A549 (cell line): ENCODE results near the gene PUS7L. TPM values are rescaled to one million over a fixed set of nuclear protein-coding genes. Genes with fewer than 3 reads are reported as not detected.

ENCODE experiments used
- ATAC-seq, 2 experiments: fragments of 200-7000 bp in 1 of 2; fragments of >200 bp in 1 of 2; cut with Nextera tagmentation in 1 of 2; cut with Tn5 transposase in 1 of 2; 3 replicates each; pipeline versions ENCODE4 v1.8.0 to v1.9.1; 2018 to 2020; ENCODE audit warnings: mild to moderate bottlenecking in 1 of 2, moderate library complexity in 1 of 2
- CTCF ChIA-PET: fragments of 300-600 bp; sonication (Branson Sonifier 250); formaldehyde crosslinking; extraction: SDS; loops from one replicate; lab custom pipeline; 2021; ENCODE audit warnings: antibody characterized with exemption, inconsistent platforms; lab: Yijun Ruan, JAX
- POLR2A ChIA-PET: fragments of 350-600 bp; formaldehyde crosslinking; extraction: SDS; loops from one replicate; lab custom pipeline; 2021; ENCODE audit warnings: antibody characterized with exemption, inconsistent platforms; lab: Yijun Ruan, JAX
- DNase-seq, 2 experiments: peaks; one replicate each; pipeline versions ENCODE4 v3.0.0 to v3.0.0-alpha.2; 2011 to 2016; ENCODE audit warnings: low read depth in 1 of 2, low spot score in 1 of 2
- FAIRE-seq: peaks from 2 replicates; lab custom pipeline; 2011; peaks lifted over from hg19 to GRCh38; lab: Jason Lieb, UNC
- H3K27ac ChIP-seq, 2 experiments: fragments of >200 bp; sonication (Bioruptor Twin); formaldehyde crosslinking; 3 replicates each; pipeline ENCODE4 v1.5.1; 2016 to 2017
- H3K4me1 ChIP-seq: fragments of >200 bp; sonication (Bioruptor Twin); formaldehyde crosslinking; 3 replicates; pipeline ENCODE4 v1.6.1; 2016
- H3K4me2 ChIP-seq: fragments of >200 bp; sonication (Bioruptor Twin); formaldehyde crosslinking; 3 replicates; pipeline ENCODE4 v1.6.1; 2016
- H3K4me3 ChIP-seq: fragments of >200 bp; sonication (Bioruptor Twin); formaldehyde crosslinking; 3 replicates; pipeline ENCODE4 v1.5.1; 2016
- H3K9me3 ChIP-seq: fragments of >200 bp; sonication (Bioruptor Twin); formaldehyde crosslinking; 3 replicates; pipeline ENCODE4 v1.6.1; 2016
- BHLHE40 ChIP-seq: IDR thresholded peaks from 2 replicates; pipeline ENCODE4 v1.6.1; 2012; ENCODE audit warnings: low read depth, low read length, inconsistent platforms
- EHMT2 ChIP-seq: fragments of 200-600 bp; sonication (generic); IDR thresholded peaks from 2 replicates; pipeline ENCODE4 v1.6.1; 2016; ENCODE audit warnings: antibody characterized with exemption, low read depth, mild to moderate bottlenecking, moderate library complexity
- ESRRA ChIP-seq: fragments of 150-350 bp; IDR thresholded peaks from 2 replicates; pipeline ENCODE4 v1.6.1; 2014; ENCODE audit warnings: mild to moderate bottlenecking, low read length, borderline replicate concordance
- FOXS1 ChIP-seq: fragments of 250-450 bp; sonication (Bioruptor Pico); IDR thresholded peaks from 2 replicates; pipeline ENCODE4 v1.5.0; 2020; ENCODE audit warnings: mild to moderate bottlenecking, moderate library complexity
- GATA3 ChIP-seq: IDR thresholded peaks from 2 replicates; pipeline ENCODE4 v1.6.1; 2012; ENCODE audit warnings: borderline replicate concordance
- HDAC2 ChIP-seq: fragments of 200-600 bp; sonication (generic); IDR thresholded peaks from 2 replicates; pipeline ENCODE4 v1.6.1; 2016
- JUN ChIP-seq, 2 experiments: fragments of >200 bp; sonication (Bioruptor Twin); formaldehyde crosslinking; IDR thresholded peaks; 2 replicates in 1 of 2; 3 replicates in 1 of 2; pipeline ENCODE4 v1.6.1; 2016 to 2017
- JUNB ChIP-seq: fragments of >200 bp; sonication (Bioruptor Twin); formaldehyde crosslinking; IDR thresholded peaks from 2 replicates; pipeline ENCODE4 v1.6.1; 2016
- KDM1A ChIP-seq: fragments of 200-600 bp; sonication (generic); IDR thresholded peaks from 2 replicates; pipeline ENCODE4 v1.6.1; 2016; ENCODE audit warnings: low read depth, mild to moderate bottlenecking
- KDM5A ChIP-seq: fragments of 200-600 bp; sonication (generic); IDR thresholded peaks from 2 replicates; pipeline ENCODE4 v1.6.1; 2016; ENCODE audit warnings: antibody characterized with exemption, mild to moderate bottlenecking
- NFE2L2 ChIP-seq: fragments of 150-350 bp; conservative IDR thresholded peaks from 2 replicates; pipeline ENCODE4 v1.6.1; 2014; ENCODE audit warnings: low read length
- NR3C1 ChIP-seq: fragments of >200 bp; sonication (Bioruptor Twin); formaldehyde crosslinking; IDR thresholded peaks from 3 replicates; pipeline ENCODE4 v1.6.1; 2017
- POLR2A ChIP-seq: IDR thresholded peaks from 2 replicates; pipeline ENCODE4 v1.6.1; 2012; ENCODE audit warnings: mild to moderate bottlenecking, low read length
- RFX5 ChIP-seq: fragments of 450-650 bp; IDR thresholded peaks from 2 replicates; pipeline ENCODE4 v1.7.1; 2014; ENCODE audit warnings: antibody characterized with exemption, mild to moderate bottlenecking, moderate library complexity
- RNF2 ChIP-seq: fragments of 200-600 bp; sonication (generic); IDR thresholded peaks from 2 replicates; pipeline ENCODE4 v1.6.1; 2016; ENCODE audit warnings: low read depth, mild to moderate bottlenecking, antibody characterized with exemption, moderate library complexity, borderline replicate concordance
- TFCP2L1 ChIP-seq: fragments of 250-450 bp; sonication (Bioruptor Pico); IDR thresholded peaks from 2 replicates; pipeline ENCODE4 v1.5.0; 2021; ENCODE audit warnings: mild to moderate bottlenecking
- TP53 ChIP-seq: fragments of 250-450 bp; sonication (Bioruptor Pico); IDR thresholded peaks from 2 replicates; pipeline ENCODE4 v1.5.0; 2021; ENCODE audit warnings: mild to moderate bottlenecking, moderate library complexity
- ZNF302 ChIP-seq: fragments of 250-450 bp; sonication (Bioruptor Pico); IDR thresholded peaks from 2 replicates; pipeline ENCODE4 v1.9.0; 2021; ENCODE audit warnings: inconsistent platforms, mild to moderate bottlenecking, moderate library complexity
- WGBS: methylation state at CpG from one replicate; pipeline ENCODE4 v1.1.6; 2017; ENCODE audit errors: missing lambda C conversion rate; 5-methylcytosine and 5-hydroxymethylcytosine counted together
- polyA plus RNA-seq, 4 experiments: library from polyadenylated mRNA; depleted of rRNA in 3 of 4; stranded (reverse); fragments of >200 nt; fragmentation: RNase III in 1 of 4; extraction: RNeasy Plus Mini Kit Qiagen cat#74134 plus additional on column Dnase treatment in 1 of 4; gene quantifications; 2 replicates in 3 of 4; 3 replicates in 1 of 4; pipeline ENCODE4 v1.2.3, GENCODE V29; 2011 to 2017
- TF ChIP-seq, protein P1 (sequence below): fragments of 200-600 bp; sonication (generic); IDR thresholded peaks from 2 replicates; pipeline ENCODE4 v1.6.1; 2016; ENCODE audit warnings: antibody characterized with exemption, mild to moderate bottlenecking, moderate library complexity
- TF ChIP-seq, protein P2 (sequence below): IDR thresholded peaks from 2 replicates; pipeline ENCODE4 v1.6.1; 2012; ENCODE audit warnings: low read depth, borderline replicate concordance
- TF ChIP-seq, protein P3 (sequence below): fragments of 150-350 bp; IDR thresholded peaks from 2 replicates; pipeline ENCODE4 v1.6.1; 2014; ENCODE audit warnings: low read depth, mild to moderate bottlenecking, low read length
- TF ChIP-seq, protein P4 (sequence below): IDR thresholded peaks from 2 replicates; pipeline ENCODE4 v1.6.1; 2012

PUS7L gene
- polyA plus RNA-seq, 2 of the 4 experiments (the other 2 are of a cell fraction) = 5.8 to 16.6 TPM

DNA sequence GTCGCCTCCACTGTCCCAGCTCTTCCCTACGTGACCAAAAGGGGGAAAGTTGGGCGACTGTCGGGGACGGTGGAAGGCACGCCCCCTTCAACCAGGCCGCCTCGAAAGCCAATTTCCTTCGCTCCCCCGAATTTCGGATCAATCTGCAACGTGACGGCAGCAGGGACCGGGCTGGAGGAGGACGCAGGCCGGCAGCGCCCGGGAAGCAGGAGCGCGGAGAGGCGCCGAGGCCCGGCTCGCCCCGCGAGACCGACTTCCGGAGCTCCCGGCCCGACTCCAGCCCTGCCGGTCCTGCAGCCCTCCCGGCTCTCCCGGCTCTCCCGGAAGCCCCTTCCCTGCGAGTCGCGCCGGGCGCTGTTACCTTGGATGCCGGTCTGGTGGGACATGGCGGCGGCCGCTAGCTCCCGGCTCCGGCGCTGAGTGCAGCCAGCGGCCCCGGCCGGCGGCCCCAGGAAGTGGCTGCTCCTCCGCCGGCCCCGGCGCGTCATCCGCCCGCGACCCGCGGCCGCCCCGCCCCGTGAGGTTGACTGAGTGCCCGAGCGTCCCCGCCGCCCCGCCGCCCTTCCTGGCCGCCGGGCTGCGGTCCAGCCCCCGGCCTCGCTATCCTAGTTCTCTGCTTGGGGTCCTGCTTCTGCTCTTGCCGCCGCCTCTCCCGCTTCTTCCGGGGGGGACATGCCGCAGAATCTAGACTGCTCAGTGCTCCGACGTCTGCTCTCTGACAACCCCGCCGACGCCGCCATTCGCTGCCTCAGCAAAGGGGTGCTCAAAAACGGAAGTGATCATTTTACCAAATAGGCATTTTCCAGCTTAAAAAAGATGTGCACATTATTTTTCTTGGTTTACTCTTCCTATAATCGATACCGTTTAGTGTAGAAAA is 47.5 kb upstream of the PUS7L start, which contains the start of gene TWF1 (continued):
- TF ChIP-seq, protein P1, sequence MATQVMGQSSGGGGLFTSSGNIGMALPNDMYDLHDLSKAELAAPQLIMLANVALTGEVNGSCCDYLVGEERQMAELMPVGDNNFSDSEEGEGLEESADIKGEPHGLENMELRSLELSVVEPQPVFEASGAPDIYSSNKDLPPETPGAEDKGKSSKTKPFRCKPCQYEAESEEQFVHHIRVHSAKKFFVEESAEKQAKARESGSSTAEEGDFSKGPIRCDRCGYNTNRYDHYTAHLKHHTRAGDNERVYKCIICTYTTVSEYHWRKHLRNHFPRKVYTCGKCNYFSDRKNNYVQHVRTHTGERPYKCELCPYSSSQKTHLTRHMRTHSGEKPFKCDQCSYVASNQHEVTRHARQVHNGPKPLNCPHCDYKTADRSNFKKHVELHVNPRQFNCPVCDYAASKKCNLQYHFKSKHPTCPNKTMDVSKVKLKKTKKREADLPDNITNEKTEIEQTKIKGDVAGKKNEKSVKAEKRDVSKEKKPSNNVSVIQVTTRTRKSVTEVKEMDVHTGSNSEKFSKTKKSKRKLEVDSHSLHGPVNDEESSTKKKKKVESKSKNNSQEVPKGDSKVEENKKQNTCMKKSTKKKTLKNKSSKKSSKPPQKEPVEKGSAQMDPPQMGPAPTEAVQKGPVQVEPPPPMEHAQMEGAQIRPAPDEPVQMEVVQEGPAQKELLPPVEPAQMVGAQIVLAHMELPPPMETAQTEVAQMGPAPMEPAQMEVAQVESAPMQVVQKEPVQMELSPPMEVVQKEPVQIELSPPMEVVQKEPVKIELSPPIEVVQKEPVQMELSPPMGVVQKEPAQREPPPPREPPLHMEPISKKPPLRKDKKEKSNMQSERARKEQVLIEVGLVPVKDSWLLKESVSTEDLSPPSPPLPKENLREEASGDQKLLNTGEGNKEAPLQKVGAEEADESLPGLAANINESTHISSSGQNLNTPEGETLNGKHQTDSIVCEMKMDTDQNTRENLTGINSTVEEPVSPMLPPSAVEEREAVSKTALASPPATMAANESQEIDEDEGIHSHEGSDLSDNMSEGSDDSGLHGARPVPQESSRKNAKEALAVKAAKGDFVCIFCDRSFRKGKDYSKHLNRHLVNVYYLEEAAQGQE = no peak
- TF ChIP-seq FOXS1 (CRISPR knock-in tag) (no peak), NFE2L2 (no peak)

DNA sequence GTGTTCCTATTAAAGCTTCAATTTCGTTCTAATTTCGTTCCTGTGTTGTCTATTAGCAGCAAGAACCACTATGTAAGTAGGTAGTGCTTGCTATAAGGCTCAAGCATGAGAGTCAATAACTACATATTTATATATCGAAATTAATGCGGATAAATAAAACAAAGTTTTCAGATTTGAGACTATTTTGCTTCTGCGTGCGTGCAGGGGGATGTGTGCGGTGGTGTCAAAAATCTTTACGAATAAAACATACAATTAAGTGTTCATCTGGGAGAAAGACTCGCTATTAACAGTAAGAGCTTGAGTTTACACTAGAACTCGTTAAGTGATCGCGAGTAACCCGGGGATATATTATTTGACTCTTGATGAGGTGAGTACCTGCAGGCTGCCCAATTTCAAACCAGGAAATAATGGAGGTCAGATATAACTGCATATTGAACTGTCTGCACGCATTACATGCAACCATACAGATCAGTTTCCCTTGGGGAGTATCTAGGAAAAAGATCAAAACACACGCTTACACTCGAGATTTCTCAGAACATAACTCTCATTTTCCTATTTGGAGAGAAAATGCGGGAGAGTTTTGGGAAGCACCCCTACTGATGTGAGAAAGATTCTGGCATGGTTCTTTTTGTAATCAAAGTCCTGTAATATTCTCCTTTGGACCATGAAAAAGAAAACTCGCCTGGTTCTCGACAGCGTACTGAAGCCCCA is 46.7 kb upstream of the PUS7L start:
- H3K4me2 ChIP-seq = peak overlapping the region; percentile 88
- ChIA-PET CTCF (interaction anchor here (0.6 to 3.7 kb wide), 10 partner anchors 8 to 154 kb away, joined by 3 to 14 read pairs (median 4); partner anchors contain the start of genes IRAK4 and PUS7L), POLR2A (interaction anchor here (0.7 to 2.8 kb wide), 21 partner anchors 8 to 77 kb away, joined by 3 to 34 read pairs (median 4); partner anchors contain the start of genes IRAK4, PUS7L and TMEM117)
- peak overlapping the region; percentile 85 for H3K4me3 ChIP-seq
- no peaks in the 10 kb centered on the region for H3K9me3 ChIP-seq
- peaks cover 22% of the 10 kb centered on the region; the same call in 2 of the 3 replicates for H3K4me1 ChIP-seq
- ATAC-seq = peak; percentile 11 to 31; a peak in 4 of 6 replicates
- no peak for TF ChIP-seq RFX5
- no peak for TF ChIP-seq ESRRA
- TF ChIP-seq JUNB = no peak
- no peak for TF ChIP-seq RNF2
- TF ChIP-seq, protein P2, sequence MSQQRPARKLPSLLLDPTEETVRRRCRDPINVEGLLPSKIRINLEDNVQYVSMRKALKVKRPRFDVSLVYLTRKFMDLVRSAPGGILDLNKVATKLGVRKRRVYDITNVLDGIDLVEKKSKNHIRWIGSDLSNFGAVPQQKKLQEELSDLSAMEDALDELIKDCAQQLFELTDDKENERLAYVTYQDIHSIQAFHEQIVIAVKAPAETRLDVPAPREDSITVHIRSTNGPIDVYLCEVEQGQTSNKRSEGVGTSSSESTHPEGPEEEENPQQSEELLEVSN = no peak
- peak; percentile 5 to 17 for DNase-seq
- FAIRE-seq = no peak
- WGBS = 9% methylated on average over 20 of the region's 20 CpGs
- peak overlapping the region; percentile 92 to 99 for H3K27ac ChIP-seq

DNA sequence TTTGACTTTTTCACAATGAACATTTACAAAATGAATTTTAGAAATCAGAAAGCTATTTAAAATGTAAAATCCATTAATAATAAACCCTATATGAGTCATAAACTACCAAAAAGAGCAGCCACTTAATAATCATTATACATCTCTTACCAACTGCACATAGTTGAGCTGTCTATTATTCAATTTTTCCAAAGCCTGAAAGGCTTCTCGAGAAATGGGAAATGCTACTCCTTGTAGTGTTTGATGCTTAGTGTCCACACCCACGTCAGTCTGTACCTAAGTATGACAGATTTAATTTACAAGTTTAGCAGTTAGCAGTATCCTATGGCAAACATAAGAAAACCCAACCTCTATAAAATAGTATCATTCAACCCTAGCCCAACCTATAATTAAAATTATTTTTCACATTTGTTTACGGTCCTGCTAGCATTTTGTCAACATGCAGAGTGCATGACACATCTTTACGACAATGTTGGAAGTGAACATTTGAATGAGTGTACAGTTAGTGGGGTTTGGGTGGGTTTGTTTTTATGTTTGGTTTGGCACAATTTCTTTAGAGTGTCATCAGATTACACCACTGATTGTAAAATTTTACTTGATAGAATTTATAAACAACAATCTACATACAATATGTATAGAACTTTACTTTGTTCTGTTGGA is 39.1 kb upstream of the PUS7L start:
- no peak for ATAC-seq
- no peak for DNase-seq
- Histone ChIP-seq H3K4me2 (no peak overlapping the region), H3K4me3 (no peak overlapping the region), H3K27ac (no peak overlapping the region), H3K4me1 (peaks cover 13% of the 10 kb centered on the region), H3K9me3 (no peaks in the 10 kb centered on the region)
- no peak for FAIRE-seq
- ChIA-PET CTCF (interaction anchor here (1.7 kb wide), 1 partner anchor 8 kb away, joined by 5 read pairs; the partner anchor contains the start of gene TWF1), POLR2A (interaction anchor here (2.6 kb wide), 1 partner anchor 8 kb away, joined by 10 read pairs; the partner anchor contains the start of gene TWF1)
- WGBS = 88% methylated on average over 4 of the region's 4 CpGs
- no peak for TF ChIP-seq EHMT2

DNA sequence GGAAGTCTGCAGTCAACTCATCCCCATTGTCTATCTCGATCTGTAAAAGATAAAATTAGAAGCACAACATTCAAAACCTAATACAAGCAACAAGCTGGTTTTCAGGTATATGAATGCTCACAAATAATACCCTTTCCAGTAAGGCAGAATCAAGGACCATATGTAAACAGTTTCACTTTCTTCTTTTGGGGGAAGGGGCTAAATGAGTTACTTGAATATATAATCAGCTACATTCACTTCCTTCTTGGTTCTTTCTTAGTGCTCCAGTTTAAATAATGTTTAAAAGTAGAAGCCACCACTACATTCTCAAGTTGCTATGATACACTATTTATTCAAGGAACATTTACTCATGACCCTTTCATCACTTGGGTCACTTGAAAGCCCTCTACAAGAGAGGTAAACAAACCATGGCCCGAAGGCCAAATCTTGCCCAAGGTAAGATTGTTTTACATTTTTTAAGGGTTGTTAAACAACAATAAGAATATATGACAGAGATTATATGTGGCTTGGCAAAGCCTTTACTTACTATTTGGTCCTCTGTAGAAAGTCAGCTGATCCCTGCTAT is 37.2 kb upstream of the PUS7L start:
- Histone ChIP-seq H3K4me1 (peaks cover 13% of the 10 kb centered on the region), H3K4me3 (no peak overlapping the region), H3K4me2 (peak overlapping the region; percentile 32), H3K9me3 (no peaks in the 10 kb centered on the region), H3K27ac (no peak overlapping the region)
- DNase-seq = peak in 1 of 2 experiments; percentile 58
- peak; percentile 45 to 63; a peak in 3 of 6 replicates for ATAC-seq
- ChIA-PET CTCF (no interaction called here), POLR2A (interaction anchor here (2.6 kb wide), 1 partner anchor 10 kb away, joined by 10 read pairs; the partner anchor contains the start of gene TWF1)
- WGBS = 31% methylated on average over 2 of the region's 2 CpGs
- no peak for FAIRE-seq
- no peak for TF ChIP-seq TFCP2L1 (CRISPR knock-in tag)
- no peak for TF ChIP-seq TP53 (CRISPR knock-in tag)
- TF ChIP-seq GATA3 = no peak
- TF ChIP-seq BHLHE40 = no peak
- no peak for TF ChIP-seq KDM5A
- TF ChIP-seq, protein P3, sequence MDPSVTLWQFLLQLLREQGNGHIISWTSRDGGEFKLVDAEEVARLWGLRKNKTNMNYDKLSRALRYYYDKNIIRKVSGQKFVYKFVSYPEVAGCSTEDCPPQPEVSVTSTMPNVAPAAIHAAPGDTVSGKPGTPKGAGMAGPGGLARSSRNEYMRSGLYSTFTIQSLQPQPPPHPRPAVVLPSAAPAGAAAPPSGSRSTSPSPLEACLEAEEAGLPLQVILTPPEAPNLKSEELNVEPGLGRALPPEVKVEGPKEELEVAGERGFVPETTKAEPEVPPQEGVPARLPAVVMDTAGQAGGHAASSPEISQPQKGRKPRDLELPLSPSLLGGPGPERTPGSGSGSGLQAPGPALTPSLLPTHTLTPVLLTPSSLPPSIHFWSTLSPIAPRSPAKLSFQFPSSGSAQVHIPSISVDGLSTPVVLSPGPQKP = no peak
- no peak for TF ChIP-seq NR3C1
- no peak for TF ChIP-seq HDAC2
- TF ChIP-seq ZNF302 (CRISPR knock-in tag) = no peak
- TF ChIP-seq POLR2A = no peak
- TF ChIP-seq KDM1A = no peak
- TF ChIP-seq JUN (IDR thresholded peaks at IDR 0.05) = no peak
- TF ChIP-seq, protein P4, sequence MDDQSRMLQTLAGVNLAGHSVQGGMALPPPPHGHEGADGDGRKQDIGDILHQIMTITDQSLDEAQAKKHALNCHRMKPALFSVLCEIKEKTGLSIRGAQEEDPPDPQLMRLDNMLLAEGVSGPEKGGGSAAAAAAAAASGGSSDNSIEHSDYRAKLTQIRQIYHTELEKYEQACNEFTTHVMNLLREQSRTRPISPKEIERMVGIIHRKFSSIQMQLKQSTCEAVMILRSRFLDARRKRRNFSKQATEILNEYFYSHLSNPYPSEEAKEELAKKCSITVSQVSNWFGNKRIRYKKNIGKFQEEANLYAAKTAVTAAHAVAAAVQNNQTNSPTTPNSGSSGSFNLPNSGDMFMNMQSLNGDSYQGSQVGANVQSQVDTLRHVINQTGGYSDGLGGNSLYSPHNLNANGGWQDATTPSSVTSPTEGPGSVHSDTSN = no peak
